IMR-90 (cell line): ENCODE results near the gene CALML3. TPM values are rescaled to one million over a fixed set of nuclear protein-coding genes. Genes with fewer than 3 reads are reported as not detected.

Source experiments
- ATAC-seq: fragments of 200-7000 bp; cut with Tn5 transposase; 2 replicates; pipeline ENCODE4 v1.9.1; 2020; ENCODE audit warnings: low read depth, mild to moderate bottlenecking, moderate library complexity
- BruUV-seq: library from RNA; stranded (reverse); fragments of 400-500 nt; replicated peaks from 2 replicates; lab custom pipeline; 2021; lab: Mats Ljungman, UMichigan
- CTCF ChIA-PET: fragments of 300-600 bp; formaldehyde crosslinking; extraction: SDS; loops from one replicate; lab custom pipeline; 2021; ENCODE audit warnings: antibody characterized with exemption; lab: Yijun Ruan, JAX
- POLR2A ChIA-PET: fragments of 300-600 bp; sonication (Branson Sonifier 250); formaldehyde crosslinking; loops from one replicate; lab custom pipeline; 2022; ENCODE audit warnings: antibody characterized with exemption; ENCODE audit not compliant: unreplicated experiment; lab: Charles Lee
- DNase-seq: peaks from one replicate; pipeline ENCODE4 v3.0.0; 2013
- H2AFZ ChIP-seq: replicated peaks from 2 replicates; pipeline ENCODE3; 2013; ENCODE audit warnings: low read length, mild to moderate bottlenecking; ENCODE audit not compliant: poor library complexity
- H2AK5ac ChIP-seq: 2 replicates; pipeline ENCODE4 v1.6.1; 2013; ENCODE audit warnings: low read depth, low read length, inconsistent platforms
- H2AK9ac ChIP-seq: replicated peaks from 2 replicates; pipeline ENCODE3; 2013; ENCODE audit warnings: mild to moderate bottlenecking, low read depth, low read length, moderate library complexity; ENCODE audit not compliant: poor library complexity
- H2BK120ac ChIP-seq: 2 replicates; pipeline ENCODE4 v1.6.1; 2013; ENCODE audit warnings: low read depth, low read length, inconsistent platforms
- H2BK15ac ChIP-seq: 3 replicates; pipeline ENCODE4 v1.6.1; 2013; ENCODE audit warnings: low read depth, low read length, inconsistent platforms
- H2BK20ac ChIP-seq: 2 replicates; pipeline ENCODE4 v1.6.1; 2013; ENCODE audit warnings: low read depth, mild to moderate bottlenecking, inconsistent platforms, low read length, moderate library complexity
- H2BK5ac ChIP-seq: 2 replicates; pipeline ENCODE4 v1.6.1; 2013; ENCODE audit warnings: mild to moderate bottlenecking, low read depth, low read length, inconsistent platforms; ENCODE audit not compliant: poor library complexity, severe bottlenecking
- H3K14ac ChIP-seq: replicated peaks from 2 replicates; pipeline ENCODE4 v1.6.1; 2013; ENCODE audit warnings: low read depth, low read length, inconsistent platforms
- H3K18ac ChIP-seq: 2 replicates; pipeline ENCODE4 v1.6.1; 2013; ENCODE audit warnings: low read depth, low read length, control low read depth
- H3K23ac ChIP-seq: 2 replicates; pipeline ENCODE4 v1.6.1; 2013; ENCODE audit warnings: low read depth, low read length, inconsistent platforms
- H3K27ac ChIP-seq: 2 replicates; pipeline ENCODE4 v1.5.1; 2013; ENCODE audit warnings: mild to moderate bottlenecking, control low read depth, low read length; ENCODE audit not compliant: insufficient read depth
- H3K27me3 ChIP-seq: 2 replicates; pipeline ENCODE4 v1.6.1; 2013; ENCODE audit warnings: low read length; ENCODE audit not compliant: control insufficient read depth, insufficient read depth
- H3K36me3 ChIP-seq: 2 replicates; pipeline ENCODE4 v1.6.1; 2013; ENCODE audit warnings: low read length, mixed read lengths; ENCODE audit not compliant: control insufficient read depth, insufficient read depth
- H3K4ac ChIP-seq: 2 replicates; pipeline ENCODE4 v1.6.1; 2013; ENCODE audit warnings: low read depth, low read length, inconsistent platforms
- H3K4me1 ChIP-seq: 2 replicates; pipeline ENCODE4 v1.6.1; 2013; ENCODE audit warnings: low read length, mixed read lengths; ENCODE audit not compliant: control insufficient read depth, insufficient read depth
- H3K4me2 ChIP-seq: 2 replicates; pipeline ENCODE4 v1.6.1; 2013; ENCODE audit warnings: low read depth, mild to moderate bottlenecking, control low read depth, low read length, moderate library complexity
- H3K4me3 ChIP-seq: 2 replicates; pipeline ENCODE4 v1.5.1; 2013; ENCODE audit warnings: low read depth, mild to moderate bottlenecking, control low read depth, low read length, moderate library complexity; ENCODE audit not compliant: insufficient read depth
- H3K56ac ChIP-seq: 2 replicates; pipeline ENCODE4 v1.6.1; 2013; ENCODE audit warnings: low read length, inconsistent platforms; ENCODE audit not compliant: insufficient read depth; ENCODE audit errors: extremely low read depth
- H3K79me1 ChIP-seq, 2 experiments: 2 replicates each; pipeline ENCODE4 v1.6.1; 2013; ENCODE audit warnings: low read length in 2 of 2, inconsistent platforms in 1 of 2, low read depth in 1 of 2
- H3K9ac ChIP-seq: 2 replicates; pipeline ENCODE4 v1.6.1; 2013; ENCODE audit warnings: low read depth, low read length, control low read depth
- H3K9me1 ChIP-seq: 2 replicates; pipeline ENCODE4 v1.6.1; 2013; ENCODE audit warnings: low read length, inconsistent platforms; ENCODE audit not compliant: insufficient read depth
- H3K9me3 ChIP-seq: 2 replicates; pipeline ENCODE4 v1.6.1; 2013; ENCODE audit warnings: low read length; ENCODE audit not compliant: control insufficient read depth, insufficient read depth
- H4K20me1 ChIP-seq: 2 replicates; pipeline ENCODE4 v1.6.1; 2013; ENCODE audit warnings: low read length, inconsistent platforms; ENCODE audit not compliant: insufficient read depth
- H4K5ac ChIP-seq: 2 replicates; pipeline ENCODE4 v1.6.1; 2013; ENCODE audit warnings: mild to moderate bottlenecking, low read depth, low read length, control low read depth
- H4K8ac ChIP-seq, 2 experiments: 2 replicates each; pipeline ENCODE4 v1.6.1; 2013; ENCODE audit warnings: low read depth in 2 of 2, low read length in 2 of 2, control low read depth in 1 of 2, inconsistent platforms in 1 of 2
- H4K91ac ChIP-seq: 2 replicates; pipeline ENCODE4 v1.6.1; 2013; ENCODE audit warnings: low read depth, low read length, inconsistent platforms; ENCODE audit not compliant: insufficient read depth
- BHLHE40 ChIP-seq: fragments of 150-350 bp; IDR thresholded peaks from 2 replicates; pipeline ENCODE4 v1.6.1; 2016; ENCODE audit warnings: mild to moderate bottlenecking, low read depth, low read length
- CEBPB ChIP-seq: IDR thresholded peaks from 2 replicates; pipeline ENCODE4 v1.6.1; 2012; ENCODE audit warnings: low read depth, low read length, improper control_type of control experiment
- CHD1 ChIP-seq: IDR thresholded peaks from 2 replicates; pipeline ENCODE4 v1.6.1; 2012; ENCODE audit warnings: low read depth, low read length, improper control_type of control experiment
- ELK1 ChIP-seq: fragments of 150-350 bp; IDR thresholded peaks from 2 replicates; pipeline ENCODE4 v1.6.1; 2016; ENCODE audit warnings: low read depth, mild to moderate bottlenecking, low read length, moderate library complexity, borderline replicate concordance
- FOS ChIP-seq: fragments of 150-350 bp; IDR thresholded peaks from 2 replicates; pipeline ENCODE4 v1.6.1; 2016; ENCODE audit warnings: low read depth, low read length
- MAFK ChIP-seq: IDR thresholded peaks from 2 replicates; pipeline ENCODE4 v1.6.1; 2012; ENCODE audit warnings: low read depth, low read length, improper control_type of control experiment
- MAZ ChIP-seq: IDR thresholded peaks from 2 replicates; pipeline ENCODE4 v1.6.1; 2012; ENCODE audit warnings: low read depth, mild to moderate bottlenecking, low read length, improper control_type of control experiment, moderate library complexity, borderline replicate concordance
- MXI1 ChIP-seq: IDR thresholded peaks from 2 replicates; pipeline ENCODE4 v1.6.1; 2012; ENCODE audit warnings: low read depth, mild to moderate bottlenecking, low read length, moderate library complexity, borderline replicate concordance
- NFE2L2 ChIP-seq: fragments of 150-350 bp; IDR thresholded peaks from 2 replicates; pipeline ENCODE4 v1.6.1; 2016; ENCODE audit warnings: low read depth, mild to moderate bottlenecking, low read length
- POLR2A ChIP-seq: IDR thresholded peaks from 2 replicates; pipeline ENCODE4 v1.6.1; 2012; ENCODE audit warnings: mild to moderate bottlenecking, low read depth, low read length
- RAD21 ChIP-seq: IDR thresholded peaks from 2 replicates; pipeline ENCODE4 v1.6.1; 2012; ENCODE audit warnings: low read length, improper control_type of control experiment
- RCOR1 ChIP-seq: IDR thresholded peaks from 2 replicates; pipeline ENCODE4 v1.6.1; 2012; ENCODE audit warnings: mild to moderate bottlenecking, low read length, improper control_type of control experiment; ENCODE audit not compliant: insufficient replicate concordance
- RFX5 ChIP-seq: IDR thresholded peaks from 2 replicates; pipeline ENCODE4 v1.8.0; 2012; ENCODE audit warnings: low read depth, mild to moderate bottlenecking, low read length, moderate library complexity
- SMC3 ChIP-seq: fragments of 150-350 bp; IDR thresholded peaks from 2 replicates; pipeline ENCODE4 v1.6.1; 2016; ENCODE audit warnings: low read depth, mild to moderate bottlenecking, antibody characterized with exemption, low read length, moderate library complexity
- USF2 ChIP-seq: fragments of 150-350 bp; IDR thresholded peaks from 2 replicates; pipeline ENCODE4 v1.6.1; 2017; ENCODE audit warnings: mild to moderate bottlenecking, antibody characterized with exemption, low read length, low read depth
- WGBS, 2 experiments: methylation state at CpG; one replicate each; pipeline versions ENCODE4 v1.1.5 to v1.1.7; 2013; ENCODE audit warnings: missing lambda C conversion rate in 2 of 2; ENCODE audit not compliant: insufficient read length in 1 of 2; ENCODE audit errors: extremely low coverage in 2 of 2; 5-methylcytosine and 5-hydroxymethylcytosine counted together
- dilution Hi-C: fragments of 300-500 bp; cut with HindIII; formaldehyde crosslinking; loops from one replicate; pipeline ENCODE4 v1.14.3; 2018; ENCODE audit warnings: low sequenced_read_pairs; ENCODE audit not compliant: unreplicated experiment
- in situ Hi-C: fragments of 300-500 bp; cut with MboI; formaldehyde crosslinking; loops from 3 replicates; pipeline ENCODE4 v1.14.3; 2019; ENCODE audit warnings: low sequenced_read_pairs, inconsistent platforms, mixed read lengths
- intact Hi-C: fragments of 100-400 bp; cut with micrococcal nuclease; formaldehyde crosslinking; loops from 2 replicates; pipeline ENCODE4 v1.10.0; 2022
- polyA plus RNA-seq, 3 experiments: library from polyadenylated mRNA; depleted of rRNA; stranded (reverse); fragments of >200 nt; gene quantifications; 2 replicates each; pipeline ENCODE4 v1.2.3, GENCODE V29; 2012; ENCODE audit warnings: low replicate concordance in 1 of 3
- total RNA-seq: library from RNA; depleted of rRNA; stranded (reverse); fragments of >200 nt; gene quantifications from 2 replicates; pipeline ENCODE4 v1.2.3, GENCODE V29; 2012
- TF ChIP-seq, protein P1 (sequence below): conservative IDR thresholded peaks from 2 replicates; pipeline ENCODE4 v1.5.1; 2012; ENCODE audit warnings: mild to moderate bottlenecking, low read depth, low read length, improper control_type of control experiment

CALML3 gene
- total and polyA plus RNA-seq, 2 of the 4 experiments (the other 2 are of a cell fraction) = not detected

DNA sequence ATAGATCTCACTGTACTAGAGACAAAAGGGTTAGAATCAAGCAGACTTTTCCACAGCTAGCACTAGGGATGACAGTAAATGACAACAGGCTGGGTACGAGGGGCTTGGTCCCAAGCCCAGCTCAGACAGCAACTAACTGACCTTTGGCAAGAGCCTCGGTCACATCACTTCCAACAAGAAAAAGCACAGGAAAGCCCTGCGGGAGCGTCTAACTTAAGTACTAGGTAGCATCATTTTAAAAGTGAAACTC lies 22.8 kb downstream of the CALML3 start:
- Histone ChIP-seq H3K9ac (peak overlapping the region; percentile 25; the same call in 1 of the 2 replicates), H3K4me3 (no peak overlapping the region), H4K20me1 (no peaks in the 10 kb centered on the region), H2BK5ac (peak overlapping the region; percentile 94), H2BK15ac (peak overlapping the region; percentile 94; the same call in 2 of the 3 replicates), H3K4me1 (peaks cover 52% of the 10 kb centered on the region), H2AFZ (peak overlapping the region; percentile 81), H3K14ac (peak overlapping the region; percentile 84), H4K91ac (peak overlapping the region; percentile 85), H4K5ac (peak overlapping the region; percentile 74), H3K18ac (peak overlapping the region; percentile 70), H3K4me2 (peak overlapping the region; percentile 71), H3K27ac (peak overlapping the region; percentile 37), H2BK120ac (peak overlapping the region; percentile 98), H4K8ac (peak overlapping the region; percentile 67 to 90), H3K27me3 (no peaks in the 10 kb centered on the region), H3K56ac (peak overlapping the region; percentile 38; the same call in 1 of the 2 replicates), H3K4ac (peak overlapping the region; percentile 98), H2AK5ac (peak overlapping the region; percentile 97), H3K36me3 (no peaks in the 10 kb centered on the region), H3K79me1 (peaks cover 0 to 20% of the 10 kb centered on the region in 2 experiments; a peak in 2 of 4 replicates), H3K9me1 (peaks cover 34% of the 10 kb centered on the region), H2AK9ac (peak overlapping the region; percentile 73), H2BK20ac (peak overlapping the region; percentile 95), H3K23ac (peak overlapping the region; percentile 67; the same call in 1 of the 2 replicates), H3K9me3 (peaks cover 6% of the 10 kb centered on the region; the same call in 1 of the 2 replicates)
- TF ChIP-seq RAD21 (no peak), NFE2L2 (no peak), USF2 (no peak), CHD1 (no peak), SMC3 (no peak), ELK1 (no peak), CEBPB (no peak), BHLHE40 (no peak), FOS (no peak), MAZ (no peak), RFX5 (no peak), MXI1 (no peak), RCOR1 (no peak), POLR2A (no peak), MAFK (no peak)
- TF ChIP-seq, protein P1, sequence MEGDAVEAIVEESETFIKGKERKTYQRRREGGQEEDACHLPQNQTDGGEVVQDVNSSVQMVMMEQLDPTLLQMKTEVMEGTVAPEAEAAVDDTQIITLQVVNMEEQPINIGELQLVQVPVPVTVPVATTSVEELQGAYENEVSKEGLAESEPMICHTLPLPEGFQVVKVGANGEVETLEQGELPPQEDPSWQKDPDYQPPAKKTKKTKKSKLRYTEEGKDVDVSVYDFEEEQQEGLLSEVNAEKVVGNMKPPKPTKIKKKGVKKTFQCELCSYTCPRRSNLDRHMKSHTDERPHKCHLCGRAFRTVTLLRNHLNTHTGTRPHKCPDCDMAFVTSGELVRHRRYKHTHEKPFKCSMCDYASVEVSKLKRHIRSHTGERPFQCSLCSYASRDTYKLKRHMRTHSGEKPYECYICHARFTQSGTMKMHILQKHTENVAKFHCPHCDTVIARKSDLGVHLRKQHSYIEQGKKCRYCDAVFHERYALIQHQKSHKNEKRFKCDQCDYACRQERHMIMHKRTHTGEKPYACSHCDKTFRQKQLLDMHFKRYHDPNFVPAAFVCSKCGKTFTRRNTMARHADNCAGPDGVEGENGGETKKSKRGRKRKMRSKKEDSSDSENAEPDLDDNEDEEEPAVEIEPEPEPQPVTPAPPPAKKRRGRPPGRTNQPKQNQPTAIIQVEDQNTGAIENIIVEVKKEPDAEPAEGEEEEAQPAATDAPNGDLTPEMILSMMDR = no peak
- ATAC-seq (no peak), DNase-seq (no peak)
- in situ Hi-C loops (no loop called here), intact Hi-C loops (loop anchor here (2.0 to 5.0 kb wide), 2 partner anchors 75 to 101 kb away; no protein-coding TSS in a partner anchor), dilution Hi-C loops (no loop called here)
- no TSS peak for BruUV-seq
- no CpG with 5 or more reads among the region's 4 CpGs for WGBS, 2 experiments
- ChIA-PET CTCF (no interaction called here), POLR2A (no interaction called here)
